ENCODE results near the gene DTWD2.

Gene DTWD2

DNA sequence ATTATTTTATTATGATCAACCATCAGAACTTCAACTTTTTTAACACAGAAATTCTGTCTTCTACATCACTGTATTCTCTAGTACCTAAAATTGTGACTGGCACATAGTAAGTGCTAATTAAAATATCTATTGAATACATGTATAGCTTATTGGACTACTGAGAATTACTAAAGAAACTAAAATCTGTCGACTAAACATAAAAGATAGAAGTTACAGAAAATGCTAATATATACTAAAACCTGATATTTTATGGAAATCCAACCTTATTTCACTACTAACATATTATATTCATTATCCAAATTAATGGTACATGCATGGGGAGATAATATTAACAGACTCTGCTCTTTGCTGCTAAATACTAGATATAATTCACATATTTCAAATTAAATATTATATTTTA, 153.6 kb downstream of the DTWD2 start:
- H3K36me3 ChIP-seq (ENCODE audit: control insufficient read depth in 2 of 2, insufficient read depth in 2 of 2, low read length in 2 of 2): no peaks in the 10 kb centered on the region
- no peaks in the 10 kb centered on the region for H3K4me1 ChIP-seq (ENCODE audit: control insufficient read depth, insufficient read depth, low read length)
- no peak overlapping the region for H3K9ac ChIP-seq (ENCODE audit: low read length in 2 of 2)

DNA sequence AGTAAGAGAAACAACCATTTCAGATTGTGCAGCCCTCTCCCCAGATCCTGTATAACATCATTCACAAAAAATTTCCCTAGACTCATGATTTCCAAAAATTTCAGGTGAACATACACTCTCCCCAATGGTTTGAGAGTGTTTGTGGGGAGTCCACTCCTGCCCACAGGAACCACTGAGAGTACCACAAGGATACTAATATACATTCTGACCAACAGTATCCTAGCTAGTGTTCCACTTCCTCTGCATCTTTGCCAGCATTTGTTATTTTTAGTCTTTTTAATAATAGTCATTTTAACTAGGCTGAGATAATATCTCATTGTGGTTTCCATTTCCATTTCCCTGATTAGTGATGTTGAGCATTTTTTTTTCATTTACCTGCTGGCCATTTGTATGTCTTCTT, 155.4 kb downstream of the DTWD2 start:
- Histone ChIP-seq H3K9me3 (ENCODE audit: control insufficient read depth in 2 of 2, low read length in 2 of 2) (no peaks in the 10 kb centered on the region), H3K4me3 (ENCODE audit: low read length in 2 of 2) (no peak overlapping the region), H3K4me1 (ENCODE audit: control insufficient read depth, insufficient read depth, low read length) (no peaks in the 10 kb centered on the region), H3K27ac (ENCODE audit: low read length) (no peak overlapping the region), H3K27me3 (ENCODE audit: control insufficient read depth in 1 of 2, insufficient read depth in 2 of 2, low read length in 2 of 2) (no peaks in the 10 kb centered on the region), H3K9ac (ENCODE audit: low read length in 2 of 2) (no peak overlapping the region), H3K36me3 (ENCODE audit: control insufficient read depth in 2 of 2, insufficient read depth in 2 of 2, low read length in 2 of 2) (no peaks in the 10 kb centered on the region)

More for the DNA sequence above, 153.6 kb downstream of the DTWD2 start:
- no peak overlapping the region for H3K4me3 ChIP-seq (ENCODE audit: low read length in 2 of 2)
- H3K9me3 ChIP-seq (ENCODE audit: control insufficient read depth in 2 of 2, low read length in 2 of 2): no peaks in the 10 kb centered on the region
- H3K27me3 ChIP-seq (ENCODE audit: control insufficient read depth in 1 of 2, insufficient read depth in 2 of 2, low read length in 2 of 2): no peaks in the 10 kb centered on the region
- H3K27ac ChIP-seq (ENCODE audit: low read length): no peak overlapping the region

DNA sequence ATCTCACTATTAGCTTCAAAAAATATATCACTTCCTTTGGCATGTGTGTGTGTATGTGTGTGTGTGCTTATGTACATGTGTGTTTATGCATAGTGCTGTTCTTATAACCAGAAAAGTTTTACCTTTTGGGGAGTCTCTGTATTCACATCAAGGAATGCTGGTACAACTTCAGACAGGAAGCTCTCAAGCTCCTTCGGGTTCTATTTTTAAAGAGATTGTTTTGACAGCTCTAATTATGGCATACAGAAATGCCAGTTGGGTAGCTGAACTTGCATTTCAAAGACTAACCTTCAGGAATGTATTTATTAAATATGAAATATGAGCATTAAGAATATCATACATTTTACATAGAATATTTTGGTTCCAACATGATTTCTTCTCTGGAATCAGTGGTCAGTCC, 163.1 kb downstream of the DTWD2 start:
- no peaks in the 10 kb centered on the region for H3K9me3 ChIP-seq (ENCODE audit: control insufficient read depth in 2 of 2, low read length in 2 of 2)
- H3K27me3 ChIP-seq (ENCODE audit: control insufficient read depth in 1 of 2, insufficient read depth in 2 of 2, low read length in 2 of 2): no peaks in the 10 kb centered on the region
- H3K4me1 ChIP-seq (ENCODE audit: control insufficient read depth, insufficient read depth, low read length): no peaks in the 10 kb centered on the region
- H3K9ac ChIP-seq (ENCODE audit: low read length in 2 of 2): no peak overlapping the region
- H3K36me3 ChIP-seq (ENCODE audit: control insufficient read depth in 2 of 2, insufficient read depth in 2 of 2, low read length in 2 of 2): no peaks in the 10 kb centered on the region
- no peak overlapping the region for H3K4me3 ChIP-seq (ENCODE audit: low read length in 2 of 2)
- H3K27ac ChIP-seq (ENCODE audit: low read length): no peak overlapping the region

DNA sequence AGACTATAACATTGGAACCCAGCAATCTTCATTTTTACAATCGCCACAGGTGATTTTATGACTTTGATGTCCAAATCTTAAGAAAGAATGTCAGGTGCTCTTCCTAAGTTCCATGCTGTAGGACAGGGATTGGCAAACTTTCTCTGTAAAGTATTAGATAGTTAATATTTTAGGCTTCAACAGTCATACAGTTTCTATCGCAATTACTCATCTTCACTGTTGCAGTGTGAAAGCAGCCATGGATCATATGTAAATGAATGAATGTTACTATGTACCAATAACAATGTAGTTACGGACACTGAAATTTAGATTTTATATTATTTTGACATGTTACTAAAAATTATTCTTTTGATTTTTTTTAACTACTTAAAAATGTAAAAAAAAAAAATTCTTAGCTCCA, 169.7 kb downstream of the DTWD2 start:
- H3K4me1 ChIP-seq (ENCODE audit: control insufficient read depth, insufficient read depth, low read length): no peaks in the 10 kb centered on the region
- no peaks in the 10 kb centered on the region for H3K9me3 ChIP-seq (ENCODE audit: control insufficient read depth in 2 of 2, low read length in 2 of 2)
- H3K27me3 ChIP-seq (ENCODE audit: control insufficient read depth in 1 of 2, insufficient read depth in 2 of 2, low read length in 2 of 2): no peaks in the 10 kb centered on the region
- H3K9ac ChIP-seq (ENCODE audit: low read length in 2 of 2): no peak overlapping the region
- H3K4me3 ChIP-seq (ENCODE audit: low read length in 2 of 2): no peak overlapping the region
- no peak overlapping the region for H3K27ac ChIP-seq (ENCODE audit: low read length)
- H3K36me3 ChIP-seq (ENCODE audit: control insufficient read depth in 2 of 2, insufficient read depth in 2 of 2, low read length in 2 of 2): no peaks in the 10 kb centered on the region

DNA sequence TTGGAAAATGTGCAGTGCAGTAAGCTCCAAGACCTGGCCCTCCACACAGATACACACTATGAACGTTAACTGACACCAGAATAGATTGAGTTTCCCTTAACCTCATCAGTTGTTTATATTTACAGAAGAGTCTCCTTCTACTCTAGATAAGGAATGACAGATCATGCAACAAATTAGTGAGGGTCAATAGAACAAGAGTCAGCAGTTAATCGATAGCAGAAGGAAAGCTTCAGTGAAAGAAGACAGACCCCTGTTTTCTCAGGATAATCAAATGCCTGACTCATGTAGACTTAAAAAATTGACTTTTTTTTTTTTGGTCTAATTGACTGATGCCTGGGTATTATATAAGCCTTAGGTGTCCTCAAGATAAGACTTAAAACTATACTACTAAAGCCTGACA, 179.9 kb downstream of the DTWD2 start:
- Histone ChIP-seq H3K27ac (ENCODE audit: low read length) (no peak overlapping the region), H3K9ac (ENCODE audit: low read length in 2 of 2) (no peak overlapping the region), H3K36me3 (ENCODE audit: control insufficient read depth in 2 of 2, insufficient read depth in 2 of 2, low read length in 2 of 2) (no peaks in the 10 kb centered on the region), H3K9me3 (ENCODE audit: control insufficient read depth in 2 of 2, low read length in 2 of 2) (peaks cover 2 to 3% of the 10 kb centered on the region in 2 donors), H3K27me3 (ENCODE audit: control insufficient read depth in 1 of 2, insufficient read depth in 2 of 2, low read length in 2 of 2) (no peaks in the 10 kb centered on the region), H3K4me1 (ENCODE audit: control insufficient read depth, insufficient read depth, low read length) (no peaks in the 10 kb centered on the region), H3K4me3 (ENCODE audit: low read length in 2 of 2) (no peak overlapping the region)

DNA sequence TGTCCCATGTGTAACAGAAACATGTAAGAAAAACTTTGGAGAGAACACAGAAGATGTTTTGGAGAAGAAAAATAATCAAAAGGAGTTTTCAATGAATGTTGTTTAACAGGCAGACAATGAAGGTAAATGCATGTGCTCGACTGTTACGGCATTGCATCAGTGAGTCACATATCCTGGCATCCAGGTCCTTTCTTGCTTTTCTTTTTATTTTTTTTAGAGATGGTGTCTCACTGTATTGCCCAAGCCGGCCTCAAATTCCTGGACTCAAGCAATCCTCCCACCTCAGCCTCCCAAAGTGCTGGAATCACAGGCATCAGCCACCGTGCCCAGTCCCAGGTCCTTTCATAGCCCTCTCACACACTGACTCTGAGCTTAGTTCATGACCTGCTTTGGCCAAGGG, 181.8 kb downstream of the DTWD2 start:
- Histone ChIP-seq H3K9ac (ENCODE audit: low read length in 2 of 2) (no peak overlapping the region), H3K4me1 (ENCODE audit: control insufficient read depth, insufficient read depth, low read length) (no peaks in the 10 kb centered on the region), H3K27ac (ENCODE audit: low read length) (no peak overlapping the region), H3K27me3 (ENCODE audit: control insufficient read depth in 1 of 2, insufficient read depth in 2 of 2, low read length in 2 of 2) (no peaks in the 10 kb centered on the region), H3K9me3 (ENCODE audit: control insufficient read depth in 2 of 2, low read length in 2 of 2) (peaks cover 2 to 3% of the 10 kb centered on the region in 2 donors), H3K36me3 (ENCODE audit: control insufficient read depth in 2 of 2, insufficient read depth in 2 of 2, low read length in 2 of 2) (no peaks in the 10 kb centered on the region), H3K4me3 (ENCODE audit: low read length in 2 of 2) (no peak overlapping the region)

DNA sequence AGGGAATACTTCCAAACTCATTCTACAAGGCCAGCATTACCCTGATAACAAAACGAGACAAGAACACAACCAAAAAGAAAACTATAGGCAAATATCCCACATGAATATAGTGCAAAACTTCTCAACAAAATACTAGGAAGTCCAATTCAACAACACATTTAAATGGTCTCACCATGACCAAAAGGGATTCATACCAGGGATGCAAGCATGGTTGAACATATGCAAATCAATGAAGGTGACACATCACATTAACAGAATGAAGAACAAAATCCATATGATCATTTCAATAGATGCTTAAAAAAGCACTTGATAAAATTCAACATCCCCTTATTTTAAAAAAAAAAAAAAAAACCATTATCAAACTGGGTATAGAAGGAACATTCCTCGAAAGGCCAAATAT, 186.0 kb downstream of the DTWD2 start:
- H3K9me3 ChIP-seq (ENCODE audit: control insufficient read depth in 2 of 2, low read length in 2 of 2): peaks cover 0 to 4% of the 10 kb centered on the region in 2 donors
- H3K4me1 ChIP-seq (ENCODE audit: control insufficient read depth, insufficient read depth, low read length): no peaks in the 10 kb centered on the region
- H3K36me3 ChIP-seq (ENCODE audit: control insufficient read depth in 2 of 2, insufficient read depth in 2 of 2, low read length in 2 of 2): no peaks in the 10 kb centered on the region
- no peak overlapping the region for H3K9ac ChIP-seq (ENCODE audit: low read length in 2 of 2)
- no peak overlapping the region for H3K27ac ChIP-seq (ENCODE audit: low read length)
- no peak overlapping the region for H3K4me3 ChIP-seq (ENCODE audit: low read length in 2 of 2)
- no peaks in the 10 kb centered on the region for H3K27me3 ChIP-seq (ENCODE audit: control insufficient read depth in 1 of 2, insufficient read depth in 2 of 2, low read length in 2 of 2)

DNA sequence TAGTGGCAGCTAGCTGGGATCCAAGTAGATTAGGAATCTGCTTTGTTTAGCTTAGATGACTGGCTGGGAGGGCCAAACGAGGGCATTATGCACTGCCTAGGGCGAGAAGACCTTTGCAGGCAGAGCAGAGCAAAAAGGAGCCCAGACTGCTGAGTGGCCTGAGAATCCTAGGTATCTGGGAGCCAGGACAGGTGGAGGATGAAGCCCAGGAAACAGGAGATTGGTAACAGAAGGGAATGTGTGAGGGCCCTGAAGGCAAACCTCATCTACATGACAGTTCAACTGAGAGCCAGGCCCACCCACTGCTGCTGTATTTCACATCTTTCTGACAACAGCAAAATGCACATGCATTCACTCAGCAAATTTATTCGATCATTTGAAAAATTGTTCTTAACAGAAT, 192.3 kb downstream of the DTWD2 start:
- Histone ChIP-seq H3K9ac (ENCODE audit: low read length in 2 of 2) (no peak overlapping the region), H3K27me3 (ENCODE audit: control insufficient read depth in 1 of 2, insufficient read depth in 2 of 2, low read length in 2 of 2) (no peaks in the 10 kb centered on the region), H3K4me1 (ENCODE audit: control insufficient read depth, insufficient read depth, low read length) (peaks cover 11% of the 10 kb centered on the region), H3K27ac (ENCODE audit: low read length) (no peak overlapping the region), H3K4me3 (ENCODE audit: low read length in 2 of 2) (no peak overlapping the region), H3K9me3 (ENCODE audit: control insufficient read depth in 2 of 2, low read length in 2 of 2) (peaks cover 0 to 4% of the 10 kb centered on the region in 2 donors), H3K36me3 (ENCODE audit: control insufficient read depth in 2 of 2, insufficient read depth in 2 of 2, low read length in 2 of 2) (no peaks in the 10 kb centered on the region)

DNA sequence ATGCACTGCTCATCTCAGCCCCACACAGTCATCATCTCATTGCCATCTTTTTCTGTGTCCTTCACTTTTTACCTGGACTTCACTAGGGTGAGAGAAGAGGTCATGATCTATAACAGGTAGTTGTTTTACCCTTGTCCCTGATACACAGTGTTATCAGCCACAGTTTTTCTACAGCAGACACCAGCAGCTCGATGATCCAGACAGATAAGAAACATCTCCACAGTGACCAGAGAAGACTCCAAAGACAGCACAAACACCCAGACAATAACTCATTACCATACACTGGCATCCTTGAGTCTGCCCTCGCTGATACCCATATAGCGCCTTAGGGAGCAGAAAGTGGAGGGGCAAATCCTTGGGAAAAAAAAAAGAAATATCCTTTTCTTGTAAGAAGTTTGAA, 194.1 kb downstream of the DTWD2 start:
- Histone ChIP-seq H3K27me3 (ENCODE audit: control insufficient read depth in 1 of 2, insufficient read depth in 2 of 2, low read length in 2 of 2) (no peaks in the 10 kb centered on the region), H3K9ac (ENCODE audit: low read length in 2 of 2) (no peak overlapping the region), H3K4me1 (ENCODE audit: control insufficient read depth, insufficient read depth, low read length) (peaks cover 15% of the 10 kb centered on the region), H3K9me3 (ENCODE audit: control insufficient read depth in 2 of 2, low read length in 2 of 2) (peaks cover 0 to 4% of the 10 kb centered on the region in 2 donors), H3K27ac (ENCODE audit: low read length) (no peak overlapping the region), H3K36me3 (ENCODE audit: control insufficient read depth in 2 of 2, insufficient read depth in 2 of 2, low read length in 2 of 2) (no peaks in the 10 kb centered on the region), H3K4me3 (ENCODE audit: low read length in 2 of 2) (no peak overlapping the region)

DNA sequence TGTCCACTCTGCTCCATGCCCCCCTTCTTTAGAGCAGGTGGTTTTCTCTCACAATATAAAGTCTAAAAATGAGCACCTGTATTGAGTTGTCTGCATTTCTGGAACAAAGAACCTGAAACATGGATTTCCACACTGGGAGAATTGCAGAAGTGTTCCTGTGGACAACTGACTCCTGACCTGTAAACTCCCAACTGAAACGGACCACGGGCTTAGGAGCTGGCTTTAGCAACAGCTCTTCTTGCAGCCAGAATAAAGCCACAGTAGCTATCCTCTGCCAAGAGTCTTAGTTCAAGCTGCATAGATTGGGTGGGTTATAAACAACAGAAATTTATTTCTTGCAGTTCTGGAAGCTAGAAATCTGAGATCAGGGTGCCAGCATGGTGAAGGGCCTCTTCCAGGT, 194.7 kb downstream of the DTWD2 start:
- Histone ChIP-seq H3K9ac (ENCODE audit: low read length in 2 of 2) (no peak overlapping the region), H3K36me3 (ENCODE audit: control insufficient read depth in 2 of 2, insufficient read depth in 2 of 2, low read length in 2 of 2) (no peaks in the 10 kb centered on the region), H3K9me3 (ENCODE audit: control insufficient read depth in 2 of 2, low read length in 2 of 2) (peaks cover 0 to 4% of the 10 kb centered on the region in 2 donors), H3K4me3 (ENCODE audit: low read length in 2 of 2) (no peak overlapping the region), H3K4me1 (ENCODE audit: control insufficient read depth, insufficient read depth, low read length) (peaks cover 15% of the 10 kb centered on the region), H3K27ac (ENCODE audit: low read length) (no peak overlapping the region), H3K27me3 (ENCODE audit: control insufficient read depth in 1 of 2, insufficient read depth in 2 of 2, low read length in 2 of 2) (no peaks in the 10 kb centered on the region)

DNA sequence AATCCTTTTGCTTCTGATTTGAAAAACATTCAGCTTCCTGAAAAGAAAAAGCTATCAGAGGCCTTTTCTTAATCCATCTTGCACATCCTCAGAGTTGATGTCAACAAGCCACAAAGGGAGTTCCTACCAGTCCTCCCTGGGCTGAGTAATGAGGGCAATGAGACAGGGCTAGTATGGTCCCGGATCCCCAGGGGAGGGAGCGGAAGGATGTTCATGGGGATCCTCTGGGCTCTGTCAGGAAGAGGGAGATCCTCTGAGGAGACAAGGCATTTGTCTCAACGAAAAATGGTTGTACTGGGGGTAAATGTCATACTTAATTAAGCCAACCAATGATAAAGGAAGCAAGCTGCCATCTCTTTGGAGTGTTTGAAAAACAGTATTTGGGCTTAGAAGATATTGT, 195.3 kb downstream of the DTWD2 start:
- H3K4me1 ChIP-seq (ENCODE audit: control insufficient read depth, insufficient read depth, low read length): peaks cover 15% of the 10 kb centered on the region
- H3K27me3 ChIP-seq (ENCODE audit: control insufficient read depth in 1 of 2, insufficient read depth in 2 of 2, low read length in 2 of 2): no peaks in the 10 kb centered on the region
- H3K9me3 ChIP-seq (ENCODE audit: control insufficient read depth in 2 of 2, low read length in 2 of 2): peaks cover 0 to 1% of the 10 kb centered on the region in 2 donors
- no peak overlapping the region for H3K27ac ChIP-seq (ENCODE audit: low read length)
- no peaks in the 10 kb centered on the region for H3K36me3 ChIP-seq (ENCODE audit: control insufficient read depth in 2 of 2, insufficient read depth in 2 of 2, low read length in 2 of 2)
- no peak overlapping the region for H3K9ac ChIP-seq (ENCODE audit: low read length in 2 of 2)
- H3K4me3 ChIP-seq (ENCODE audit: low read length in 2 of 2): no peak overlapping the region

Measured in stomach smooth muscle (tissue), 2 donors.